ENCODE measurements around the gene DEPDC1B.

Gene DEPDC1B

GRCh38 chr5:60551250-60551649, 148.7 kb downstream of the DEPDC1B start (continued):
- TF ChIP-seq TSHZ1 (tag by site-specific recombination; IDR thresholded peaks at IDR 0.05; ENCODE audit: borderline replicate concordance): no peak
- no peak for TF ChIP-seq ZNF274 (IDR thresholded peaks at IDR 0.05; ENCODE audit: low read length)
- TF ChIP-seq ZNF274 (tag by site-specific recombination; IDR thresholded peaks at IDR 0.05; ENCODE audit: borderline replicate concordance): no peak
- no peak for TF ChIP-seq ZFHX2 (tag by site-specific recombination; conservative IDR thresholded peaks at IDR 0.05)
- no peak for TF ChIP-seq ZNF350 (tag by site-specific recombination; IDR thresholded peaks at IDR 0.05)

- no peaks in the 10 kb centered on the region for H3K4me1 ChIP-seq (ENCODE audit: control insufficient read depth, insufficient read depth, low read length)
- no peak overlapping the region for H3K4me3 ChIP-seq (ENCODE audit: low read depth, low read length)
- TF ChIP-seq BCL6B (tag by site-specific recombination; IDR thresholded peaks at IDR 0.05): no peak
- TF ChIP-seq ZNF112 (tag by site-specific recombination; IDR thresholded peaks at IDR 0.05): no peak
- no peak for TF ChIP-seq TCF7L2 (IDR thresholded peaks at IDR 0.05; ENCODE audit: borderline replicate concordance, low read depth, low read length)
- TF ChIP-seq ZNF121 (tag by site-specific recombination; IDR thresholded peaks at IDR 0.05): no peak
- no peak for TF ChIP-seq ZNF596 (tag by site-specific recombination; IDR thresholded peaks at IDR 0.05)
- no peak for TF ChIP-seq ZFP37 (tag by site-specific recombination; IDR thresholded peaks at IDR 0.05)
- TF ChIP-seq ZNF670 (tag by site-specific recombination; IDR thresholded peaks at IDR 0.05; ENCODE audit: low read depth): no peak
- no peak for TF ChIP-seq ZSCAN23 (tag by site-specific recombination; IDR thresholded peaks at IDR 0.05)
- no peak for TF ChIP-seq ZNF747 (tag by site-specific recombination; IDR thresholded peaks at IDR 0.05)
- TF ChIP-seq KLF1 (tag by site-specific recombination; IDR thresholded peaks at IDR 0.05): no peak
- TF ChIP-seq PBX3 (CRISPR knock-in tag; IDR thresholded peaks at IDR 0.05): no peak
- TF ChIP-seq ZSCAN18 (tag by site-specific recombination; IDR thresholded peaks at IDR 0.05): no peak
- TF ChIP-seq ZNF658 (tag by site-specific recombination; IDR thresholded peaks at IDR 0.05): no peak
- no peak for TF ChIP-seq ZNF513 (tag by site-specific recombination; IDR thresholded peaks at IDR 0.05)
- no peak for TF ChIP-seq HOXA7 (CRISPR knock-in tag; IDR thresholded peaks at IDR 0.05; ENCODE audit: borderline replicate concordance)
- TF ChIP-seq ZNF701 (tag by site-specific recombination; IDR thresholded peaks at IDR 0.05): no peak
- TF ChIP-seq ZNF416 (tag by site-specific recombination; IDR thresholded peaks at IDR 0.05): no peak
- POLR2A ChIA-PET: no interaction called here
- H3K9me3 ChIP-seq (ENCODE audit: control insufficient read depth, insufficient read depth, low read depth, low read length): no peaks in the 10 kb centered on the region
- no peaks in the 10 kb centered on the region for H3K36me3 ChIP-seq (ENCODE audit: control insufficient read depth in 2 of 2, insufficient read depth in 1 of 2, low read length in 2 of 2)
- no peak overlapping the region for H3K27ac ChIP-seq (ENCODE audit: extremely low read depth, low read depth, low read length)
- CTCF ChIA-PET: no interaction called here
These were observed 149.7 kb downstream of the DEPDC1B start for GRCh38 chr5:60550311-60550710.
